GM18498 (cell line): ENCODE measurements around the gene KCND3.

Experiments used
- ATAC-seq: cut with Tn5 transposase; IDR thresholded peaks from one replicate; pipeline ENCODE4 v1.9.1; 2021; ENCODE audit warnings: mild to moderate bottlenecking, moderate library complexity; ENCODE audit not compliant: unreplicated experiment

Gene KCND3

GRCh38 chr1:111989531-111990025 lies at the start of gene KCND3:
Gene KCND3 (minus strand): TSS chr1:111989668.
- peak; percentile 46 for ATAC-seq

DNA sequence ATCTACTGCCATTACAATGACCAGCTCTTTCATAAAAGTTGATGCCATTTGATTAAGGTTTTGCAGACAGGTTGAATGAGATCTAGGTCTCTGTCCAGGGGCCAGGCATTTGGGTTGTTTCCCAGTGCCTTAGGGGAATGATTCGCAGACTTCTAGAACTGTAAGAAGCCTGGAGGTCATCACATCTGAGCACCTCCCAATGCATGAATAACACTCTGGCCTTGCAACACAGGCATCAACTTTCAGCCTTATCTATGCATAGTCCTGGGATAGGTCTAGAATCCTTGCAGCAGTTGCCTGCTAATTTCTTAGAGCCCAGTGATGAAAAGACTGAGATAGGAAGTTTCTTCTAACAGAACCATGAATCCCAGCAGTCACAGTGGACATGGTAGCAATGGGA lies 44.8 kb upstream of the KCND3 start:
- ATAC-seq: no peak

- ATAC-seq: no peak
These were observed 44.1 kb upstream of the KCND3 start for GRCh38 chr1:112033439-112034120.

GRCh38 chr1:112030157-112030556 lies 40.7 kb upstream of the KCND3 start:
- no peak for ATAC-seq

DNA sequence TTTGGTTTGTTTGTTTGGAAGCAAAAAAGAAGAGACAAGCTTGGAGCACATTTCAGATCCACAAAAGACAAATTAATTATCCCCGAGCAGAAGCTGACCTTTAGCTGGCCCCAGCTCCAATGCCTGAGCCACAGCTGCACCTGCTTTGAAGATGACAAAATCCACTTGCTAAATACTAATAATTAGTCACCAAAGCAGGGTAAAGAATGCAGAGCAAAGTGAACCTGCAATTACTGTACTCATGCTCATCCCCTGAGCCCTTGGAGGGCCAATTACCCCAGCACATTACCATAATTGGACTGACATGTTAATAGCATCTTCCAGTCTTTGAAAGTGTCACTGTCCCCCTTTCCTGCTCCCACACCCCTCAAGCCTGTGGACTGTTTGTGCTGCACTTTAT lies 38.2 kb upstream of the KCND3 start:
- no peak for ATAC-seq

GRCh38 chr1:112026501-112026900 lies 37.0 kb upstream of the KCND3 start:
- ATAC-seq: no peak

DNA sequence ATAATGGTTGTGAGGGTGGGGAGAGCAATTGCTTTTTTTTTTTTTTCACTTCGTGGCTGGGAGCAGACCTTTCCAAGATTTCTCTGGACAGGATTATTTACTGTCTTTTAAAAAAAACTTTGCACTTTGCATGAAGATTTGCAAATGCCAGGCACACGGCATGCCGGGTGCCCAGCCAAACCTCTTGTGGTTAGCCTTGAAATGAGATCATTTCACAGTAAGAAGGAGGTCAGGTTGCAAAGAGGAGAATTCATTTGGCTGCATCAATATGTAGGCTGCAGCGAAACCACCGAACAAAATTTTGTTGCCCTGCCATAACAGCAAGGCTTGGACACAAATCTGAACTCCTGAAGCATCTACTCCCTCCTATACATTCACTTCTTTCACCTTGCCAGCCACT lies 36.5 kb upstream of the KCND3 start:
- no peak for ATAC-seq

DNA sequence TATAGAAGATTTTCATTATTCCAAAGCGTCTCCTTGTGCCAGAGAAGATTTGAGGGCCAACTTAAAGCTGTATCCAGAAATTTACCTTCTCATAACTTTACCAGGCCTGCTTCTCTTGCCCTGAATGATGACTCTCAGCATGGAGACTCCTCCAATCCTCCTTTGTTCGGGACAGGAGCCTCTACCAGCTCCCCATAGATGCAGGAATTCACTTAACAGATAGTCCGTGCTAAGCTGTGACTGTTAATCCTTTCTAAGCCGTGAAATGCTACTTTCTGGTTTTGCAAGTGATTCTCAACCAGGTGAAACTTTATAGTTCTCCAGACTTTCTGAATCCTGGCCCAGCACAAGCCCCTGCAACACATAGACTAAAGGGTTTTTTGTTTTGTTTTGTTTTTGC lies 31.8 kb upstream of the KCND3 start:
- no peak for ATAC-seq

DNA sequence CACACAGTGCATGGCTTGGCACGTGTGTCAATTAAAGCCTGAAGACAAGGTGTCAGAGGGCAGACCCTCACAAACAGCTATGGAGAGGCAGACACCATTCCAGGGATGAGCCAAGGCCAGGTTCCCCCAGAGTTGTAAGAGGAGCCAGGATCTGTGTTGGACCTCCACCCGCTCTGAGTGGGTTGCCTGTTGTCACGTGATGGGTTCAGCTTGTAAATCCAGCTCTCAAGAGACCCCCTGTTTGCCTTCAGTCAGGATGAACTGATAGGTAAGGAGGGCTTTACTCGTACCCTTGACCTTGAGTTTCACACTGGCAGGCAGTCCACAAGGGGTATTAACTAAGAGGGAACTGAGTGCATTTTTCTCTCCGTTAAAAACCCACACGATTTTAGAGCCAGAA lies 27.7 kb upstream of the KCND3 start:
- no peak for ATAC-seq

DNA sequence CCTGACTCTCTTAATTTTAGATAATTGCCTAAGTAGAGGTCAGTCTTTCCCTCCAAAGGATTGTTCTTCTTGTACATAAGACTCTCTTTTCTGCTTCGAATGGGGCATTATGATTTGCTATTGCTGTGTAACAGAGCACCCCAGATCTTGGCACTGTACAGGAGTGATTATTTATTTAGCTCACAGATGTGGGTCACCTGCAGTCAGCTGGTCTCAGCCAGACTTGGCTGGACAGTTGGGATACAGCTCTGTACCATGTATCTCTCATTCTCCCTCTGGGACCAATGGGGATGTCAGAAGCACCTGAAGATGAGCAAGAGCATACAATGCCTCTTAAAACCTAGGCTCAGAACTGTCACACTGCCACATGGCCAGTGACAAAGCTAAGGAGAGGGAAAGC lies 23.4 kb upstream of the KCND3 start:
- no peak for ATAC-seq

DNA sequence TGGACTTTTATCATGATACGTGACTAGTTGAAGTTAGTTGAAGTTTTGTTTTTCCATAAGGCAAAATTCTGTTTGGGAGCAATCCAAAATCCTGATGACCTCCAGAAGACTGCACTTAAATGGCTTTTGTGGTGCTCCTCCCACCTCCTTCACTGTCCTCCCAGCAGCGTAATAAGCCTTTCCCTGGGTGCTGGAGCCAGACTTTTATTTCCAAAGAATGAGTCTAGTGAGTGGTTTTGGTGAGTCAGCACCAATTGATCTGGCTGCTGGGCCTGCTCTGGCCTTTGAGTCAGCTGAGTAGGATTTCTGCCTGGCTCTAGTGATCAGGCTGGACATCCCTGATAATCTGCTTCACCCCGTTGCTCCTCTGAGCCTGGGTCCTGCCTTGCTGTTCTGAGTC lies 21.7 kb upstream of the KCND3 start:
- no peak for ATAC-seq

GRCh38 chr1:112007169-112007568 lies 17.7 kb upstream of the KCND3 start:
- no peak for ATAC-seq

DNA sequence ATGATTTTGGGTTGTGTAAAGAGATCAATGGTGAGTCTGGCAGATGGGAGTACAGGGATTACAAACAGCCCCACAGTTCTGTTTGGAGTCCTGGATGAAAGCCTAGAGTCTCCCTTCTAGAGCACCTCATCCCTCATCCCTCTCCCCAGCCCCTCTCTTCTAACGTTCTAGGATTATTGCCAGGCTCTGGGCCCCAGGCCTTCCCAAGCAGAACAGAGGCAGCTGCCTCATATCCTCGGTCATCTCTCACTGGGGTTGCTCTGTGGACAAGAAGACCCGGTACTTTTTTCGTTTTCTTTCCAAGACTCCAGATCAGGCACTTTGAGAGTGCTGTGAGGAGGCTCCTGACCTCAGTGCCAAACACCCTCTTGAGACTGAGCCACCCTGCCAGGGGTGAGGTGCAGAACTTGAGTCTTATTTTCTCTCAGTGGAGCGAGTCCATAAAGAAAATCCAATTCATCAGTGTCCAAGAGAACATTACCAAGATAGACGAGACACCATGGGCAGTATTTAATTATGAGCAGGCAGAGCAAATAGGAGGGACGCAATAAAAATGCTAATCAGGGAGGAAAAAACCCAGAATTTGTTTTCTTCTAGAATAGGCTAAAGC lies 17.1 kb upstream of the KCND3 start:
- no peak for ATAC-seq

DNA sequence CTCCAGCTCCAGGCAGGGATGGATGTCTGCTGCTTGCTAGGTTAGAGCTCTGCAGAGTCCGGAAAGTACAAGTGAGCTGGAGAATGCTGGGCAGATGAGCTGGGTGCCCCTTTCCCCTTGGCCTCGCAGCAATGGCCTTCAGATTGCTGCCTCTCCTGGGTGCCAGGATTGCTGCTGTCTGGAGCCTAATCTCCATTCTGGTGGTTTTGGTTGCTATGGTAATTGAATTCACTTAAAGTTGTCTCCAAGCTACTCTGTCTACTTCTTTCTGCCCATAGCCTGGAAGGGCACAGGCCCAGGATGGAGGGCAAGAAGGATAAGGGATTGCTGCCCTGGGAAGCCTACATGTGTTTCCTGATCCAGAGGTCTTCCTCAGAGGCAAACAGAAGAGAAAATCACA lies 14.6 kb upstream of the KCND3 start:
- ATAC-seq: no peak

DNA sequence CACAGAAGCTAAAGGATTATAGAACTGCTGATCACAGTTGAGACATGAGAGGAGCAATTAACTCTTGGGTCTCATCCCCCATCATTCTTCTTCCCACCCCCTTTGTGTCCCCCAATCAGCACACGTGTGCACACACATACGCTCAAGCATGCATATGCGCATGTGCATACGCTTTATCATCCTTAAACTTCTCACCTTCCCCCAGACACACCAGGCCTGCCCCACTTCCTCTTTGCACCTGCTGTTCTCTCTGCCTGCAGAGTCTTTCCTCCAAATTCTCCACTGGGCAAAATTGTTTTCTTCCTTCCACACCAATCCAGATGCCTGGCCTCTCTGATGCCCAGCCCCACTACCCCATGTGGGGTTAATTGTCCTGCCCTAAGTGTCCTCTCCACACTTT lies 13.0 kb upstream of the KCND3 start:
- ATAC-seq: no peak

DNA sequence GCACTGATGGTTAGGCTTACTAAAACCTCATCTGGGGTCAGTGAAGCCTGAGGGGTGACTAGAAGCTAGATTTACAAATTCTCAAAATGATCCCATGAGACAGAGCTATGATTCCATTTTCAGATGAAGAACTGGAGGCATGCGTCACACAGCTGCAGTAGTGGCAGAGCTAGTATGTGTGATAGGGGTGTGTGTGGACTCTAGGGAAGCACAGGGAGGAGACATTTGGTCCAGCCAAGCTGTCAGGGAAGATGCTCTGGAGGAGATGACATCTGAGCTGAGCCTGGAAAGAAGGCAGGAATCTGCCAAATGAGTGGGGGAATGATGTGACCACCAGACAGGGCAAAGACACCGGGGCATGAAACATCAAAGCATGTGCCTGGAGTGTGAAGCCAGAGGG lies 12.0 kb upstream of the KCND3 start:
- ATAC-seq: no peak

- no peak for ATAC-seq
These were observed 10.6 kb upstream of the KCND3 start for GRCh38 chr1:112000048-112000447.

GRCh38 chr1:111998332-111998731 lies 8.9 kb upstream of the KCND3 start:
- no peak for ATAC-seq

- ATAC-seq: no peak
These were observed 3.0 kb upstream of the KCND3 start for GRCh38 chr1:111992476-111992875.

DNA sequence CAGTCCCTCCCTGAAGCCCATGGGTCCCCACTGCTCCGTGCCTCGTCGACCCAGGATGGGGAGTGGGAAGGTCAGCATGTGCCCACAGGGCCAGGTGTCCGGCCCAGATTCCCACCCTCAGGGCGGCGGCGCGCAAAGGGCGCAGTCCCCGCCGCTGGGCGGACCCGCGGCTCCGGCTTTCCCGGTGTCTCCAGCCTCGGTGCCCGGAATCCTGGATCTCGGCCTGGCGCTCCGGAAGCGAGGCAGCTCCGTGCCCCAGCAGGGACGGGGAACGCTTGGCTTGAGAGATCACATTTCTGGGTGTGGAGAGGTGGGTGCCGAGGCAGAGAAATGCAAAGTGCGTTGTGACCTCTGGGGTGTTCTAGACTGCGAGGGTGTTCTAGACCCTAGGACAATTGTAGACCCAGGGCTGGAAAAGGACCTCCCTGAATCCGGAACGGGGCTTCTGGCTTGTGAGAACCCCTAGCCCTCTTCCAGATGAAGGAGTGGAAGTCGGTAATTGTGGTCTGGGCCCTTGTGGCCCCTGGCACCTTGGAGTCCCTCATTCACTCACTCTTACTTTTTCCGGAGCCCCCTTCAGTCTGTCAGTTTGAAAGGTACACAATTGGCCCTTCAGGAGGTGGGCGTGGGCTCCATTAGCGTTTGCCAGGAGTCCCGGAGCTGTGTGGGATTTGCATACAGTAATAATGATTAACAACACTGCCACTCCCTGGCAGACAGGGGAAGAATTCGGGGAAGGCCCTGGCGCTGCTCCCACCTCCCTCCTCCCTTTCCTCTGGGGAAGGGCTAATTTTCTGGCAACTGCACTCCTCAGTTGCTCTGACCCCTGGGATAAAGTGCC lies 1.6 kb upstream of the KCND3 start:
- no peak for ATAC-seq

DNA sequence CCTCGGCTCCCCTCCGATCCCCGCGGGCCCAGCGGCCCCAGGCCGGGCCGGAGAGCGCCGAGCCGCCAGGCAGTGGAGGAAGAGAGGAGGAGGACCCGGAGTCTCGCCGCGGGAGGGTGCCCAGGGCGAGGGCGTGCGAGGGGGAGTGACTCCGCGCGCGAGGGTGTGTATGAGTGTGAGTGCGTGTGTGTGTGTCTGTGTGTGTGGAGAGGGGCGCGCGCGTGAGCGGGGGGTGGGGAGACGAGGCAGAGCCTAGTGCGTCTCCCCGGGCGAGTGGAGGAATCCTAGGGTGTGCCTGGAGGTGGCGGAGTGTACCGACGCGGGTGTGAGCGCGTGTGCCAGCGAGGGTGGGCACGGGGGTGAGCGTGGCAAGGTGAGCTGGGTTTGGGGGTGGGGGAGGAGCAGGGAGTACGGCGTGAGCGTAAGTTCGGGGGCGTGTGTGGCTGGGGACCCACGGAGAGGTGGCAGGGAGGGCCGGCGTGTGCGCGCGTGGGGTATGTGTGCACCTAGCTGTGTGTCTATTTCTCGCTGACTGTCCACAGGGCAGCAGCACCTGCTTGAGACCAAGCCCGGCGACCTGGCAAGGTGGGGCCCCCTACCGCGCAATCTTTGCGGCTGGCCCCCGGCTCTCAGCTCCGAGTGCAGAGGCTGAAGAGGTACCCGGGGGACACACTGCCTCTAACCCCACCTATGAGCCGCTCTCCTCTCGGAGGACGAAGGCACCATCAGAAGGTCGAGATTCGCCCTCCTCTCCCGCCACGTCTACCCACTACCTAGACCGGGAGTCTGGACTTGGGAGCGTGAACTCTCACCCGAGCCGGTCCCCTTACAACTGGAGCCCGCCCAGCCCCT lies 784 bp upstream of the KCND3 start:
- ATAC-seq: peak; percentile 17
